HG02943 (cell line): ENCODE data around the gene TTC39A.
"Not testable (repeated sequence)": the region's sequence is repeated elsewhere in the genome, so short reads cannot be mapped to it uniquely, and the experiment has no call there.

ENCODE experiments used
- ATAC-seq: cut with Tn5 transposase; IDR thresholded peaks from one replicate; pipeline ENCODE4 v1.9.1; 2021; ENCODE audit warnings: mild to moderate bottlenecking, low read depth, moderate library complexity; ENCODE audit not compliant: unreplicated experiment

TTC39A gene

GRCh38 chr1:51340380-51340779 lies 10.0 kb upstream of the TTC39A start:
- ATAC-seq = no peak

- ATAC-seq = no peak
Observed at GRCh38 chr1:51336711-51337110, 6.3 kb upstream of the TTC39A start.

- no peak for ATAC-seq
Observed at GRCh38 chr1:51336004-51336403, 5.6 kb upstream of the TTC39A start.

- ATAC-seq = no peak
Observed at GRCh38 chr1:51331206-51332100, 1.1 kb upstream of the TTC39A start.

GRCh38 chr1:51329443-51330325 lies 678 bp downstream of the TTC39A start:
- no peak for ATAC-seq

GRCh38 chr1:51328926-51329325 lies 1.4 kb downstream of the TTC39A start:
- no peak for ATAC-seq

GRCh38 chr1:51328279-51328678 lies 2.1 kb downstream of the TTC39A start:
- no peak for ATAC-seq

GRCh38 chr1:51327386-51327785 lies 3.0 kb downstream of the TTC39A start:
- ATAC-seq = no peak

GRCh38 chr1:51326839-51327238 lies 3.5 kb downstream of the TTC39A start:
- ATAC-seq = no peak

- ATAC-seq = no peak
Observed at GRCh38 chr1:51325878-51326755, 4.2 kb downstream of the TTC39A start.

GRCh38 chr1:51325391-51325790 lies 5.0 kb downstream of the TTC39A start:
- ATAC-seq = no peak

GRCh38 chr1:51325011-51325385 lies 5.4 kb downstream of the TTC39A start:
- not testable (repeated sequence) for ATAC-seq

GRCh38 chr1:51324251-51325010 lies 5.9 kb downstream of the TTC39A start:
- ATAC-seq = no peak

- no peak for ATAC-seq
Observed at GRCh38 chr1:51323778-51324177, 6.6 kb downstream of the TTC39A start.

GRCh38 chr1:51322417-51323101 lies 7.8 kb downstream of the TTC39A start:
- ATAC-seq = no peak

GRCh38 chr1:51321924-51322280 lies 8.5 kb downstream of the TTC39A start:
- ATAC-seq = no peak

GRCh38 chr1:51320967-51321923 lies 9.1 kb downstream of the TTC39A start:
- no peak for ATAC-seq

- no peak for ATAC-seq
Observed at GRCh38 chr1:51317798-51318197, 12.6 kb downstream of the TTC39A start.
